Neutrophil (primary cell): ENCODE measurements around the gene NFE2.
"Not testable (repeated sequence)": the region's sequence is repeated elsewhere in the genome, so short reads cannot be mapped to it uniquely, and the experiment has no call there.

ENCODE experiments used
- H3K27ac ChIP-seq: fragments of 200-600 bp; sonication (generic); 2 replicates; pipeline ENCODE4 v1.5.1; 2016; ENCODE audit warnings: mild to moderate bottlenecking, moderate library complexity
- H3K27me3 ChIP-seq: fragments of 200-600 bp; sonication (generic); 2 replicates; pipeline ENCODE4 v1.6.0; 2016; ENCODE audit warnings: mild to moderate bottlenecking
- H3K36me3 ChIP-seq: fragments of 200-600 bp; sonication (generic); 2 replicates; pipeline ENCODE4 v1.5.1; 2017
- H3K4me1 ChIP-seq, 2 experiments: fragments of 200-600 bp in 1 of 2; sonication (generic) in 1 of 2; 1 replicate in 1 of 2; 2 replicates in 1 of 2; pipeline versions ENCODE4 v1.5.1 to v1.6.1; 2013 to 2016; ENCODE audit warnings: low read depth in 1 of 2, low read length in 1 of 2, mild to moderate bottlenecking in 1 of 2, moderate library complexity in 1 of 2; ENCODE audit not compliant: control insufficient read depth in 1 of 2, insufficient read depth in 1 of 2
- H3K4me3 ChIP-seq, 2 experiments: fragments of 200-600 bp in 1 of 2; sonication (generic) in 1 of 2; 1 replicate in 1 of 2; 2 replicates in 1 of 2; pipeline ENCODE4 v1.5.1; 2013 to 2016; ENCODE audit warnings: low read depth in 1 of 2, low read length in 1 of 2, mild to moderate bottlenecking in 1 of 2, moderate library complexity in 1 of 2
- H3K9me3 ChIP-seq: fragments of 200-600 bp; sonication (generic); 2 replicates; pipeline ENCODE4 v1.5.1; 2016
- CTCF ChIP-seq: fragments of 200-600 bp; sonication (generic); IDR thresholded peaks from 2 replicates; pipeline ENCODE4 v1.5.1; 2016; ENCODE audit warnings: antibody characterized with exemption

The NFE2 gene

GRCh38 chr12:54292083-54292930 lies 8.5 kb downstream of the NFE2 start:
- no peaks in the 10 kb centered on the region for H3K9me3 ChIP-seq
- no peak overlapping the region for H3K4me3 ChIP-seq
- peak overlapping the region; percentile 51 for H3K27ac ChIP-seq
- peaks cover 92 to 97% of the 10 kb centered on the region in 2 experiments for H3K4me1 ChIP-seq
- H3K27me3 ChIP-seq = no peaks in the 10 kb centered on the region
- no peak for TF ChIP-seq CTCF
- peaks cover 88% of the 10 kb centered on the region for H3K36me3 ChIP-seq

- Histone ChIP-seq H3K27ac (peak overlapping the region; percentile 79), H3K4me3 (no peak overlapping the region), H3K4me1 (peaks cover 93 to 98% of the 10 kb centered on the region in 2 experiments), H3K9me3 (no peaks in the 10 kb centered on the region), H3K36me3 (peaks cover 98% of the 10 kb centered on the region), H3K27me3 (no peaks in the 10 kb centered on the region)
- TF ChIP-seq CTCF = no peak
Measured at GRCh38 chr12:54287261-54288157, 13.3 kb downstream of the NFE2 start.

- no peak for TF ChIP-seq CTCF
- Histone ChIP-seq H3K27me3 (no peaks in the 10 kb centered on the region), H3K36me3 (peaks cover 91% of the 10 kb centered on the region), H3K4me3 (no peak overlapping the region), H3K4me1 (peaks cover 93 to 98% of the 10 kb centered on the region in 2 experiments), H3K27ac (peak overlapping the region; percentile 79), H3K9me3 (no peaks in the 10 kb centered on the region)
Measured at GRCh38 chr12:54286042-54287030, 14.5 kb downstream of the NFE2 start.

- Histone ChIP-seq H3K36me3 (peaks cover 82% of the 10 kb centered on the region), H3K4me1 (peaks cover 92 to 96% of the 10 kb centered on the region in 2 experiments), H3K27ac (peak overlapping the region; percentile 79), H3K4me3 (no peak overlapping the region), H3K9me3 (no peaks in the 10 kb centered on the region), H3K27me3 (no peaks in the 10 kb centered on the region)
- no peak for TF ChIP-seq CTCF
Measured at GRCh38 chr12:54285150-54286041, 15.4 kb downstream of the NFE2 start.

- not testable (repeated sequence) for H3K27me3 ChIP-seq, H3K9me3 ChIP-seq, H3K4me3 ChIP-seq
- Histone ChIP-seq H3K27ac (peak overlapping the region; percentile 46), H3K4me1 (peaks cover 86 to 91% of the 10 kb centered on the region in 2 experiments), H3K36me3 (peaks cover 70% of the 10 kb centered on the region)
Measured at GRCh38 chr12:54284070-54284780, 16.6 kb downstream of the NFE2 start.
